Transverse colon (tissue), 4 donors: Measurements from ENCODE around the gene PCAT6. TPM values are rescaled to one million over a fixed set of nuclear protein-coding genes. Genes with fewer than 3 reads are reported as not detected.

Source experiments
- DNase-seq: peaks from one replicate; pipeline ENCODE4 v3.0.0-alpha.2; 2019
- H3K27ac ChIP-seq, 4 donors: fragments of 200-600 bp; sonication (generic); 2 replicates each; pipeline ENCODE4 v1.5.1; 2016 to 2018; ENCODE audit warnings: inconsistent platforms in 4 of 4
- H3K27me3 ChIP-seq: fragments of 200-600 bp; sonication (generic); 2 replicates; pipeline ENCODE4 v1.5.1; 2017; ENCODE audit warnings: inconsistent platforms
- H3K36me3 ChIP-seq, 4 donors: fragments of 200-600 bp; sonication (generic); 2 replicates each; pipeline ENCODE4 v1.5.1; 2017 to 2019; ENCODE audit warnings: inconsistent platforms in 4 of 4
- H3K4me1 ChIP-seq, 4 donors: fragments of 200-600 bp; sonication (generic); 2 replicates each; pipeline ENCODE4 v1.5.1; 2017 to 2020; ENCODE audit warnings: inconsistent platforms in 4 of 4
- H3K4me3 ChIP-seq, 4 donors: fragments of 200-600 bp; sonication (generic); 1 replicate in 1 of 4; 2 replicates in 3 of 4; pipeline versions ENCODE4 v1.5.1 to v1.6.1; 2017 to 2019; ENCODE audit warnings: inconsistent platforms in 4 of 4
- H3K9me3 ChIP-seq, 2 donors: fragments of 200-600 bp; sonication (generic); 2 replicates each; pipeline ENCODE4 v1.5.1; 2017 to 2019; ENCODE audit warnings: inconsistent platforms in 2 of 2
- CTCF ChIP-seq, 5 experiments: fragments of 200-600 bp in 3 of 5; fragments of 450-650 bp in 2 of 5; sonication (generic) in 3 of 5; IDR thresholded peaks; 1 replicate in 2 of 5; 2 replicates in 3 of 5; pipeline ENCODE4 v1.5.1; 2016 to 2017; ENCODE audit warnings: antibody characterized with exemption in 5 of 5, inconsistent platforms in 3 of 5, mild to moderate bottlenecking in 2 of 5, moderate library complexity in 1 of 5
- EP300 ChIP-seq: sonication (generic); formaldehyde crosslinking; IDR thresholded peaks from one replicate; pipeline ENCODE4 v1.6.1; 2017; ENCODE audit warnings: antibody characterized with exemption, low read depth
- POLR2A ChIP-seq: fragments of 450-650 bp; IDR thresholded peaks from one replicate; pipeline ENCODE4 v1.6.1; 2016; ENCODE audit warnings: antibody characterized with exemption, mild to moderate bottlenecking, moderate library complexity
- POLR2AphosphoS5 ChIP-seq, 3 donors: sonication (generic); formaldehyde crosslinking; IDR thresholded peaks; one replicate each; pipeline ENCODE4 v1.6.1; 2016; ENCODE audit warnings: antibody characterized with exemption in 3 of 3
- WGBS, 2 donors: methylation state at CpG; one replicate each; pipeline ENCODE4 v1.1.5; 2018; ENCODE audit warnings: low coverage in 1 of 2; 5-methylcytosine and 5-hydroxymethylcytosine counted together
- in situ Hi-C, 4 donors: fragments of 200-750 bp; cut with MboI; loops; one replicate each; pipeline versions ENCODE4 v1.15.0 to v1.15.1; 2017; ENCODE audit warnings: low sequenced_read_pairs in 3 of 4, low pct_ligation_motif_present in 1 of 4, low pct_unique_long_range_greater_than_20kb in 1 of 4
- intact Hi-C: fragments of 100-400 bp; cut with DNase I; formaldehyde crosslinking; loops from one replicate; pipeline ENCODE4 v1.15.1; 2023; ENCODE audit warnings: low total_unique reads
- total RNA-seq, 4 donors: library from RNA; depleted of rRNA; stranded (reverse); fragments of >200 nt; gene quantifications; one replicate each; pipeline ENCODE4 v1.1.0, GENCODE V29; 2016

PCAT6 gene
- total RNA-seq, 4 donors from 2014 or later = not detected

- intact Hi-C loops (loop anchor here (5.0 kb wide), 1 partner anchor 1566 kb away; no protein-coding TSS in a partner anchor), in situ Hi-C loops (no loop called here)
- no peaks in the 10 kb centered on the region for H3K9me3 ChIP-seq
- H3K27me3 ChIP-seq = no peaks in the 10 kb centered on the region
- no peak overlapping the region for H3K27ac ChIP-seq
- H3K4me3 ChIP-seq = no peak overlapping the region
- no peak for DNase-seq
- TF ChIP-seq POLR2A = no peak
- no peak for TF ChIP-seq CTCF (IDR thresholded peaks at IDR 0.05)
- TF ChIP-seq EP300 = no peak
- TF ChIP-seq POLR2AphosphoS5 (IDR thresholded peaks at IDR 0.05) = no peak
- no peaks in the 10 kb centered on the region for H3K36me3 ChIP-seq
- WGBS, 2 donors = 91% methylated on average over 11 of the region's 11 CpGs; no CpG with 5 or more reads in 1 of the 2 donors
- H3K4me1 ChIP-seq = no peaks in the 10 kb centered on the region
Observed at GRCh38 chr1:202843081-202843480, 32.3 kb downstream of the PCAT6 start.

DNA sequence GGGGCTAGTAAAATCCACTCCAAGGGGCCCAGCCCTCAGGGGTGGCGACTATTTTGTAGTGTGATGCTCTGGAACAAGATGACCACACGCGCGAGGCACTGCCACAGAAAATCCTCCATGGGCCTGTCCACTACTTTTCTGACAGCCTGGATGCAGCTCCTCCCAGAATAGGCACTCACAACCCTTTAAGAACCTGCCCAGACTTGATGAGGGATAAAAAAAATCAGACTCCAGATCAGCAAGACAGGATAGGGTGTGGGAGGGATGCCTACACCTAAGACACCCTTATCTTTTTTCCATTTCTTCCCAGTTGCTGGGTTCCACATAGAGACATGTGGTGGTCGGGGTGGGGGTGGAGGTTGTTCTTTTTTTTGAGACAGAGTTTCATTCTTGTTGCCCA, 33.5 kb downstream of the PCAT6 start:
- TF ChIP-seq POLR2AphosphoS5 (IDR thresholded peaks at IDR 0.05) = no peak
- TF ChIP-seq POLR2A = no peak
- no peak for TF ChIP-seq EP300
- TF ChIP-seq CTCF (IDR thresholded peaks at IDR 0.05) = no peak
- Histone ChIP-seq H3K4me1 (no peaks in the 10 kb centered on the region), H3K4me3 (no peak overlapping the region), H3K27me3 (no peaks in the 10 kb centered on the region), H3K9me3 (no peaks in the 10 kb centered on the region), H3K36me3 (no peaks in the 10 kb centered on the region), H3K27ac (no peak overlapping the region)
- 83% methylated on average over 5 of the region's 5 CpGs; no CpG with 5 or more reads in 1 of the 2 donors for WGBS, 2 donors
- DNase-seq = no peak
- in situ Hi-C loops (no loop called here), intact Hi-C loops (loop anchor here (5.0 kb wide), 1 partner anchor 1567 kb away; no protein-coding TSS in a partner anchor)

GRCh38 chr1:202844935-202845334, 34.2 kb downstream of the PCAT6 start:
- WGBS, 2 donors = 65 to 80% methylated on average over 1 to 6 of the region's 6 CpGs
- in situ Hi-C loops = no loop called here
- Histone ChIP-seq H3K4me1 (no peaks in the 10 kb centered on the region), H3K4me3 (no peak overlapping the region), H3K9me3 (no peaks in the 10 kb centered on the region), H3K27ac (no peak overlapping the region), H3K36me3 (no peaks in the 10 kb centered on the region), H3K27me3 (no peaks in the 10 kb centered on the region)
- DNase-seq = no peak
- no peak for TF ChIP-seq EP300
- TF ChIP-seq POLR2AphosphoS5 (IDR thresholded peaks at IDR 0.05) = no peak
- TF ChIP-seq POLR2A = no peak
- TF ChIP-seq CTCF (IDR thresholded peaks at IDR 0.05) = no peak
- intact Hi-C loops = loop anchor here (5.0 kb wide), 1 partner anchor 1568 kb away; no protein-coding TSS in a partner anchor

- H3K9me3 ChIP-seq = no peaks in the 10 kb centered on the region
- H3K36me3 ChIP-seq = no peaks in the 10 kb centered on the region
- TF ChIP-seq POLR2AphosphoS5 (IDR thresholded peaks at IDR 0.05) (no peak), CTCF (IDR thresholded peaks at IDR 0.05) (no peak), POLR2A (no peak), EP300 (no peak)
- no peak overlapping the region for H3K4me3 ChIP-seq
- no peak for DNase-seq
- 56 to 57% methylated on average over 1 to 2 of the region's 2 CpGs for WGBS, 2 donors
- in situ Hi-C loops (no loop called here), intact Hi-C loops (no loop called here)
- H3K27ac ChIP-seq = no peak overlapping the region
- no peaks in the 10 kb centered on the region for H3K4me1 ChIP-seq
- no peaks in the 10 kb centered on the region for H3K27me3 ChIP-seq
Observed at GRCh38 chr1:202848191-202848542, 37.4 kb downstream of the PCAT6 start.
